CD4-positive, alpha-beta T cell treated with Interleukin-10 for 1 hour (primary cell): ENCODE results near the gene DKK3.

ENCODE experiments used
- DNase-seq: peaks from one replicate; pipeline ENCODE4 v3.0.0-alpha.2; 2020

Gene DKK3

GRCh38 chr11:11980841-11981308, 27.6 kb downstream of the DKK3 start:
- DNase-seq, result no peak

DNA sequence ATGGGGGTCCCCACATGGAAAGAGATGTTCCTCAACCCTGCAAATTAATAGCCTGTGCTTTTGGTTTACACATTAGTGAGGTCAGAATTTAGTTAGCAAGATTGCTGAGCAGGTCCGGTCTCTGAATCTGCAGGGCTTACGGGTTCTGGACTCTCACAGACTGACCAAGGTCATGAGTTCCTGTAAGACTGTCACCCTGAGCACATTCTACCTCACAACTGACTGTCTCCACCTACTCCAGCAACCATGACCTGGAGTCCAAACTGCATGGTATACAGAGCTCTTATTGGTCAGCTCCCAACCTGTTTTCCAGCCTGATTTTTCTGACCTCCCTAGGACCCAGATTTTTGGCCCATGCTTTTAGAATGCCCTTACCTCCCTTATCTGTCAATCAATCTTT, 28.2 kb downstream of the DKK3 start:
- no peak for DNase-seq

DNA sequence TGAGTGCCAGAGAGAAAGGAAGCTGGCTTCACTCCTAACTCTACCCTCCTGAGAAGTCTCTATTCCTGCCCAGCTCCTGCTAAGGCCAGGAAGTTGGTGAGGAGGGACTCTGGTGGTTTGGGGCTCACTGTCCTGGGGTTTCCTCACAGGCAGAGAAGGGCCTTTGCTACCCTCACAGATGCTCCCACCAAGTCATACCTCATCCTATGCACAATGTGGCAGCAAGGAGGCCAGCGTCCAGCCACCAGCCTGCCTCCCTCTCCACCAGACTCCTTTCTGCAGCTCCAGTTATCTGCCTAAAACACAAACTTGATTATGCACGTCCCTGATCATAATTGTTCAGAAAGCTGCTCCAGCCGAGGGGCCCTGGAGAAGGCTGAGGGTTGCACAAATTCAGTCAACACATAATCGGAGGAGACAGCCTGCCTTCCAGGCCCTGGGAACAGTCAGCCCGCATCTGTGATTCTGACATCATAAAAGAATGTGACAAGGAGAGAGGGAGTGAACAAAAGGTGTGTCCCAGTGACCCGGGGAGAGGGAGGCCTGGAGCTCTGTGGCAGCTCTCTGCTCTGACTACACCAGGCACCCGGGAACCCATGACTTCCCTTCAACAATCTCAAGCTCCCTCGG, 28.8 kb downstream of the DKK3 start:
- no peak for DNase-seq

DNA sequence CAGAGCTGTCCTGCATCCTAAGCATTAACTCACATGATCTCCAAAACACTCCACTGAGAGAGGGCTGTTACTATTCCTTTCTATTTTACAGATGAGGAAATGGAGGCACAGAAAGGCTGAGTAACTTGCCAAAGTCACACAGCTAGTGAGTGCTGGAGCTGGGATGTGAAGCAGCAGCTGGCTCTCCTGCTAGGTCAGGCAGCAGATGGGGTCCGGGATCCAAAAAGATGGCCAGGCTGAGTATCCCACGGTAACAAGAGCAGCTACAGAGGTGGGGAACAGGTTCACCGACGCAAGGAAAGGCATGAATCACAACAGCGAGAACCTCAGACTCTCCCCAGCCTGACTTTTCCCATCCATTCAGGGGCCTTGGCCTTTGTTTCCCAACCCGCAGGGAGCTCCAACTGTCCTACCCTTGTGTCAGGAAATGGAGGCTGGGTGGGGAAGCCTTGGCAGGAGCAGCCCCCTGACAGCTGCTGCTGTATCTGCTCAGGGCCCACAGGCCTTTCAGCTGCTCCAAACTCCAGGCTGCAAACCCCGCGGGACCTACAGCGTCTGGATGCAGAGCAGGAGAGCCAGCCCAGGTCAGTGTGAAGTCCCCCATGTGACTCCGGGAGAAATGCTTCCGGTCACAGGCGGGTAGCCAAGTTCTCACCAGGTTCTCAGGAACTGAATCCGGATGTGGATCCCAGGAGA, 29.5 kb downstream of the DKK3 start:
- no peak for DNase-seq

DNA sequence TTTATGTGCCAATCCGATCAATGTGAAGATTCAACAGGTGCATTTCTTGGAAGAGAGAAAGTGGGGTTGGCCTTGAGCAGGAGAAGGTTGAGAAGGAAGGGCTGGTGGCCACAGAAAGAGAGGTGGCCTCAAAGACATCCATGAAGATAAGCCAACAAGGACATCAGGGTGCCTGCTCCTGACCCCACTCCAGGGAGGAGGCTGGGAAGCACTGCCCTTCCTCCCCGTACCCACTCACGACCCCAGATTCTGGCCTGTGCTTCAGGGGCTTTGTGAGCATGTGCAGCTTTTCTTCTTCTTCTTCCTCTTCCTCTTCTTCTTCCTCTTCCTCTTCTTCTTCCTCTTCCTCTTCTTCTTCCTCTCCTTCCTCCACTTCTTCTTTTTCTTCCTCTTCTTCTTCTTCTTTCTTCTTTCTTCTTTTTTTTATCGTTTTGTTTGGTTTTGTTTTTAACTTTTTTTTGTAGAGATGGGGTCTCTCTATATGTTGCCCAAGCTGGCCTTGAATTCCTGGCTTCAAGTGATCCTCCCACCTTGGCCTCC, 30.3 kb downstream of the DKK3 start:
- DNase-seq, result no peak

DNA sequence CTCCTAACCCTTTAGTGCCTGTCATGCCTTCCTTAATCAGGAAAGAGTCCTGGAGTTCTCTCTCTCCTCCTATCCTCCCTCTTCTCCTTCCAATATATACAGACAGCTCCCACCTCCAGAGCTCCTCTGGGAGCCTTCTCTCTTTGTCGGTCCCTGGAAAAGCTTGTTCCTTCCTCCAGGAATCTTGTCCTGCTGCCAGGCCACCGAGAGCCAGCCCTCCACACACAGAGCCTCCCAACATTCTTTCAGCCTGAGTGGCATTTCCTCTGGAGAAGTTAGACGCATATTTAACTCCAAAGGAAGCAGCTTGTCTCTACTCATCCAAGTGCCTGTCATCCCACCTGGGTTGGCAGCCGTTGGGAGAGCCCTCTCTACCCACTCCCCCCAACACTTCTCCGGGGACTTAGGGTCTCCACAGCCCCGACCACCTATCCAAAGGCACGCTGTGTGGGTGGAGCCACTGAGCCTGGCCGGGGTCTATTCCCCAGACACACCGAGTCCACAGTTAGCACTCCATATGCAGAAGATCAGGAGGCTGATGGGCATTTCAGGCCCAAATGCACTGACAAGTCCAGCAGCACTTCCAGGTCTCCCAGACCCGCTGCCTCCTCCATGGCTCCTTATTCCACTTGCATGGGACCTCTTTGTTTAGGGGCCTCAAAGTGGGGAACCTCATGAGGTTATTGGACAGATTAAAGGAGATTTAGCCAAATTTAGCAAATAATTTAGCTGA, 31.1 kb downstream of the DKK3 start:
- DNase-seq, result no peak

GRCh38 chr11:11976481-11977127, 31.8 kb downstream of the DKK3 start:
- no peak for DNase-seq

GRCh38 chr11:11975201-11976092, 33.0 kb downstream of the DKK3 start:
- DNase-seq, result no peak

GRCh38 chr11:11973866-11974265, 34.6 kb downstream of the DKK3 start:
- DNase-seq, result no peak

- no peak for DNase-seq
These were observed 35.0 kb downstream of the DKK3 start for GRCh38 chr11:11973361-11973800.

GRCh38 chr11:11972730-11973341, 35.6 kb downstream of the DKK3 start:
- DNase-seq, result no peak

GRCh38 chr11:11971906-11972547, 36.4 kb downstream of the DKK3 start:
- DNase-seq, result no peak

DNA sequence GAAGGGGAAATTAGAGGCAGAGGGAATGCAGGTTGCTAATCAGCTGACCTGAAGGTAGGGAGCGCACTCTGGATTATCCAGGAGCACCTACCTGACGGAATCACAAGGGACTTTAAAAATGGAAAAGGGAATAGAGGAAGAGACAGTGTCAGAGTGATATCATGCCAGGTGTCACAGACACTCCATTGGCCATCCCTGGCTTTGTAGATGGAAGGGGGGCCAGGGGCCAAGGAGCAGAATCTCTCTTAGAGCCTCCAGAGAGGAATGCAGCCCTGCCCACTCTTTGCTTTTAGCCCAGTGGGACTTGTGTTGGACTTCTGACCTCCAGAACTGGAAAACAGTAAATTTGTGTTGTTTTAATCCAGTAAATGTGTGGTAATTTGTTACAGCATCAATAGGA, 37.9 kb downstream of the DKK3 start:
- DNase-seq, result no peak

DNA sequence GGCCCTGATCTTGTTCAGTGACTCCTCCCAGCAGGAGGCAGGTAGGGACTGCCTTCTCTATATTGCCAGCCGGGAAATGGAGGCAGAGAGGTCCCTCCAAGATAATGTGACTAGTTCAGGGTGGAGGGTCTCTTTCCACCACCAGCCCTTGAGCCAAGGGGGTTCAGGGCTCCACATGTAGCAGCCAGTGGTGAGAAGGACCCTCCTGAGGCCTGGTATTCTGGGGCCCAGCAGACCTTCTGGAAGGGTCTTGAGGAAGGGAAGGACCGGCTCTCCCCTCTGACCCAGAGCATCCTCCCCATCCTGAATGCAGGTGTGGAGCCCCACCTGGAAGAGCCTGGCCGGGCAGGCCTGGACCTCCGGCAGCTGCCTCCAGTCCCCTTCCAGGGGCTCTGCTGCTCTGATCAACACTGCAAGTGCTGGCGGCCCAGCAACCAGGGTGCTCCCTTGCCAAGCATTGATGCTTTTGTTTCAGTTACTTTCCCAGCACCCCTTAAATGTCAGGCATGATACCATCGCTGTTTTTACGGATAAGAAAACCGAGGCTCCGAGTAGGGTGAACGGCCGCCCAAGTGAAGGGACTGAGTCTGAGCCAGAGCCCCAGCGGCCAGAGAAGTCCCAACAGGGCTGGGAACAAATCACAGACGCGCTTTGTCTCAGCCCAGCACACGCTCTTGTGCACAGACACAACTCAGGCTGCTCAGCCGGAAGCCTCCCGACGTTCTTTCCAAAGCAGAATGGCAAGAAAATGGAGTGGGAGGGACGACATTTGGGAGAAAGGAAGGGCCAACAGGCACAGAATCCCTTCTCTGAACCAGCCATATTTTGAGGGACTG, 38.8 kb downstream of the DKK3 start:
- DNase-seq, result no peak

- DNase-seq, result no peak
These were observed 39.7 kb downstream of the DKK3 start for GRCh38 chr11:11968511-11969280.

GRCh38 chr11:11967669-11968510, 40.5 kb downstream of the DKK3 start:
- DNase-seq, result no peak

- peak; percentile 71 for DNase-seq
These were observed 41.4 kb downstream of the DKK3 start for GRCh38 chr11:11966826-11967668.
